B cell (primary cell): Measurements from ENCODE around the gene SPRY2.

Source experiments
- CTCF ChIP-seq: fragments of 200-600 bp; IDR thresholded peaks from one replicate; pipeline ENCODE4 v1.8.0; 2022; ENCODE audit warnings: antibody characterized with exemption, mild to moderate bottlenecking
- EZH2 ChIP-seq: IDR thresholded peaks from 2 replicates; pipeline ENCODE4 v1.6.1; 2012; ENCODE audit warnings: borderline replicate concordance, low read depth, mild to moderate bottlenecking, moderate library complexity, low read length; ENCODE audit not compliant: insufficient read depth, poor library complexity, severe bottlenecking

- TF ChIP-seq CTCF (no peak), EZH2 (no peak)
Measured at GRCh38 chr13:80362481-80362880, 21.6 kb upstream of the SPRY2 start.
